ENCODE measurements around the gene SHOX. TPM values are rescaled to one million over a fixed set of nuclear protein-coding genes. Genes with fewer than 3 reads are reported as not detected.

Gene SHOX
- total RNA-seq, 2 donors from 2014 or later, result not detected

GRCh38 chrX:643241-643595 lies 12.6 kb downstream of the SHOX start:
- TF ChIP-seq CTCF (IDR thresholded peaks at IDR 0.05), result no peak
- H3K27ac ChIP-seq, result no peak overlapping the region
- no peaks in the 10 kb centered on the region for H3K9me3 ChIP-seq
- H3K4me1 ChIP-seq, result peaks cover 0 to under 1% of the 10 kb centered on the region in 2 donors
- no peak overlapping the region for H3K4me3 ChIP-seq
- no peaks in the 10 kb centered on the region for H3K36me3 ChIP-seq
- DNase-seq (ENCODE audit: low spot score), result no peak
- H3K27me3 ChIP-seq, result peaks cover 2 to 14% of the 10 kb centered on the region in 2 donors

GRCh38 chrX:643911-644303 lies 13.3 kb downstream of the SHOX start:
- DNase-seq (ENCODE audit: low spot score), result no peak
- Histone ChIP-seq H3K36me3 (no peaks in the 10 kb centered on the region), H3K4me3 (no peak overlapping the region), H3K9me3 (no peaks in the 10 kb centered on the region), H3K4me1 (no peaks in the 10 kb centered on the region), H3K27ac (no peak overlapping the region), H3K27me3 (peaks cover 0 to 14% of the 10 kb centered on the region in 2 donors)
- TF ChIP-seq CTCF (IDR thresholded peaks at IDR 0.05), result no peak

- no peaks in the 10 kb centered on the region for H3K4me1 ChIP-seq
- no peaks in the 10 kb centered on the region for H3K36me3 ChIP-seq
- no peak for TF ChIP-seq CTCF (IDR thresholded peaks at IDR 0.05)
- H3K9me3 ChIP-seq, result no peaks in the 10 kb centered on the region
- no peak overlapping the region for H3K4me3 ChIP-seq
- H3K27me3 ChIP-seq, result peaks cover 0 to 11% of the 10 kb centered on the region in 2 donors
- H3K27ac ChIP-seq, result no peak overlapping the region
- no peak for DNase-seq (ENCODE audit: low spot score)
Measured at GRCh38 chrX:644304-645281, 14.0 kb downstream of the SHOX start.

GRCh38 chrX:646228-646495 lies 15.6 kb downstream of the SHOX start:
- H3K36me3 ChIP-seq, result no peaks in the 10 kb centered on the region
- no peak for TF ChIP-seq CTCF (IDR thresholded peaks at IDR 0.05)
- peaks cover 0 to 9% of the 10 kb centered on the region in 2 donors for H3K27me3 ChIP-seq
- no peaks in the 10 kb centered on the region for H3K9me3 ChIP-seq
- H3K4me3 ChIP-seq, result no peak overlapping the region
- H3K27ac ChIP-seq, result no peak overlapping the region
- no peak for DNase-seq (ENCODE audit: low spot score)
- no peaks in the 10 kb centered on the region for H3K4me1 ChIP-seq

- no peaks in the 10 kb centered on the region for H3K4me1 ChIP-seq
- TF ChIP-seq CTCF (IDR thresholded peaks at IDR 0.05), result no peak
Measured at GRCh38 chrX:646796-647195, 16.2 kb downstream of the SHOX start.

GRCh38 chrX:649166-649565 lies 18.6 kb downstream of the SHOX start:
- H3K27ac ChIP-seq, result no peak overlapping the region
- H3K27me3 ChIP-seq, result peaks cover 0 to 9% of the 10 kb centered on the region in 2 donors
- no peaks in the 10 kb centered on the region for H3K36me3 ChIP-seq

More at GRCh38 chrX:646796-647195, 16.2 kb downstream of the SHOX start:
- Histone ChIP-seq H3K27ac (no peak overlapping the region), H3K9me3 (no peaks in the 10 kb centered on the region), H3K4me3 (no peak overlapping the region), H3K27me3 (peaks cover 0 to 9% of the 10 kb centered on the region in 2 donors), H3K36me3 (no peaks in the 10 kb centered on the region)
- DNase-seq (ENCODE audit: low spot score), result no peak

More at GRCh38 chrX:649166-649565, 18.6 kb downstream of the SHOX start:
- Histone ChIP-seq H3K4me1 (no peaks in the 10 kb centered on the region), H3K9me3 (no peaks in the 10 kb centered on the region), H3K4me3 (no peak overlapping the region)
- DNase-seq (ENCODE audit: low spot score), result no peak
- TF ChIP-seq CTCF (IDR thresholded peaks at IDR 0.05), result no peak

All from right atrium auricular region (tissue), 2 donors.